Spleen (tissue), 11 donors: ENCODE measurements around the gene TRABD2B. TPM values are rescaled to one million over a fixed set of nuclear protein-coding genes. Genes with fewer than 3 reads are reported as not detected.
"Not testable (repeated sequence)": the region's sequence is repeated elsewhere in the genome, so short reads cannot be mapped to it uniquely, and the experiment has no call there.

Experiments used
- DNase-seq: peaks from one replicate; pipeline ENCODE4 v3.0.0-alpha.2; 2020
- H3K27ac ChIP-seq, 8 donors: fragments of 200-600 bp; sonication (generic) in 7 of 8; 1 replicate in 4 of 8; 2 replicates in 4 of 8; pipeline versions ENCODE4 v1.5.0 to v1.8.0; 2016 to 2021; ENCODE audit warnings: inconsistent platforms in 4 of 8, mild to moderate bottlenecking in 4 of 8, moderate library complexity in 1 of 8
- H3K27me3 ChIP-seq, 7 donors: fragments of 200-600 bp; sonication (generic) in 6 of 7; replicated peaks in 1 of 7; 1 replicate in 4 of 7; 2 replicates in 3 of 7; pipeline versions ENCODE4 v1.5.0 to v1.8.0; 2016 to 2021; ENCODE audit warnings: inconsistent platforms in 3 of 7, mild to moderate bottlenecking in 1 of 7
- H3K36me3 ChIP-seq, 6 donors: fragments of 200-600 bp; sonication (generic) in 5 of 6; 1 replicate in 4 of 6; 2 replicates in 2 of 6; pipeline versions ENCODE4 v1.5.0 to v1.8.0; 2016 to 2021; ENCODE audit warnings: inconsistent platforms in 2 of 6
- H3K4me1 ChIP-seq, 6 donors: fragments of 200-600 bp; sonication (generic) in 5 of 6; 1 replicate in 3 of 6; 2 replicates in 3 of 6; pipeline versions ENCODE4 v1.5.0 to v1.8.0; 2016 to 2021; ENCODE audit warnings: inconsistent platforms in 3 of 6
- H3K4me3 ChIP-seq, 8 donors: fragments of 200-600 bp; sonication (generic) in 7 of 8; 1 replicate in 4 of 8; 2 replicates in 4 of 8; pipeline versions ENCODE4 v1.5.0 to v1.8.0; 2016 to 2021; ENCODE audit warnings: inconsistent platforms in 4 of 8, mild to moderate bottlenecking in 4 of 8, moderate library complexity in 2 of 8
- H3K9me3 ChIP-seq, 8 donors: fragments of 200-600 bp; sonication (generic) in 7 of 8; 1 replicate in 4 of 8; 2 replicates in 4 of 8; pipeline versions ENCODE4 v1.5.0 to v1.8.0; 2016 to 2021; ENCODE audit warnings: inconsistent platforms in 4 of 8
- CTCF ChIP-seq, 11 experiments: fragments of 200-600 bp in 7 of 11; fragments of 450-650 bp in 4 of 11; sonication (generic) in 4 of 11; IDR thresholded peaks in 8 of 11; conservative IDR thresholded peaks in 3 of 11; 1 replicate in 7 of 11; 2 replicates in 4 of 11; pipeline versions ENCODE4 v1.4.0 to v1.8.0; 2016 to 2021; ENCODE audit warnings: antibody characterized with exemption in 11 of 11, inconsistent platforms in 4 of 11, mild to moderate bottlenecking in 1 of 11
- POLR2A ChIP-seq, 3 donors: fragments of 450-650 bp; IDR thresholded peaks; one replicate each; pipeline ENCODE4 v1.5.1; 2017; ENCODE audit warnings: antibody characterized with exemption in 3 of 3, mild to moderate bottlenecking in 1 of 3
- POLR2AphosphoS5 ChIP-seq, 3 donors: sonication (generic); formaldehyde crosslinking; IDR thresholded peaks; one replicate each; pipeline ENCODE4 v1.5.1; 2017; ENCODE audit warnings: antibody characterized with exemption in 3 of 3
- WGBS, 5 donors: extraction: QIAGEN DNeasy Blood & Tissue Kit in 3 of 5; methylation state at CpG; one replicate each; pipeline versions ENCODE4 v1.1.5 to v1.1.7; 2013 to 2018; 5-methylcytosine and 5-hydroxymethylcytosine counted together
- intact Hi-C: fragments of 100-400 bp; cut with DNase I; formaldehyde crosslinking; loops from one replicate; pipeline ENCODE4 v1.15.0; 2023; ENCODE audit warnings: low total_unique reads
- polyA plus RNA-seq, 3 donors: library from polyadenylated mRNA; stranded (reverse); fragments of 200-250 nt; gene quantifications; one replicate each; pipeline ENCODE4 v1.2.1, GENCODE V29; 2013
- total RNA-seq, 7 donors: library from RNA; depleted of rRNA in 3 of 7; stranded (reverse); fragments of >200 nt in 3 of 7; fragmentation: NEBNext Ultra II Directional in 4 of 7; extraction: Animal tissue kit (Norgen Biotek cat#: 25700) in 4 of 7; gene quantifications; one replicate each; pipeline versions ENCODE4 v1.1.0 to v1.2.1, GENCODE V29; 2016 to 2021
- donor health status: healthy with polysubstance abuse.
- donor health status: DM: no; HTN: no; CAD: no; lungs with moderate emphysema.
- donor health status: DM: no; HTN: no; CAD: no.
- donor health status: Bipolar disorder and iron deficiency.
- donor health status: healthy.
- donor health status: DM: no; HTN: no; CAD: no.
- donor health status: DM: yes; HTN: yes; CAD: no.

TRABD2B gene
- total and polyA plus RNA-seq, 10 donors, result 0.11 to 3.5 (median 0.64) TPM

GRCh38 chr1:47964636-47965035, 32.5 kb downstream of the TRABD2B start:
- Histone ChIP-seq H3K4me1 (no peaks in the 10 kb centered on the region), H3K27me3 (no peaks in the 10 kb centered on the region), H3K4me3 (no peak overlapping the region), H3K9me3 (no peaks in the 10 kb centered on the region), H3K27ac (no peak overlapping the region), H3K36me3 (no peaks in the 10 kb centered on the region)
- TF ChIP-seq CTCF (IDR thresholded peaks at IDR 0.05 in 8 of 11, conservative IDR thresholded peaks at IDR 0.05 in 3 of 11) (no peak), POLR2AphosphoS5 (IDR thresholded peaks at IDR 0.05) (no peak), POLR2A (IDR thresholded peaks at IDR 0.05) (no peak)
- DNase-seq, result no peak
- intact Hi-C loops, result no loop called here
- 63 to 69% (median 68%) methylated on average over 5 of the region's 5 CpGs for WGBS, 5 donors

DNA sequence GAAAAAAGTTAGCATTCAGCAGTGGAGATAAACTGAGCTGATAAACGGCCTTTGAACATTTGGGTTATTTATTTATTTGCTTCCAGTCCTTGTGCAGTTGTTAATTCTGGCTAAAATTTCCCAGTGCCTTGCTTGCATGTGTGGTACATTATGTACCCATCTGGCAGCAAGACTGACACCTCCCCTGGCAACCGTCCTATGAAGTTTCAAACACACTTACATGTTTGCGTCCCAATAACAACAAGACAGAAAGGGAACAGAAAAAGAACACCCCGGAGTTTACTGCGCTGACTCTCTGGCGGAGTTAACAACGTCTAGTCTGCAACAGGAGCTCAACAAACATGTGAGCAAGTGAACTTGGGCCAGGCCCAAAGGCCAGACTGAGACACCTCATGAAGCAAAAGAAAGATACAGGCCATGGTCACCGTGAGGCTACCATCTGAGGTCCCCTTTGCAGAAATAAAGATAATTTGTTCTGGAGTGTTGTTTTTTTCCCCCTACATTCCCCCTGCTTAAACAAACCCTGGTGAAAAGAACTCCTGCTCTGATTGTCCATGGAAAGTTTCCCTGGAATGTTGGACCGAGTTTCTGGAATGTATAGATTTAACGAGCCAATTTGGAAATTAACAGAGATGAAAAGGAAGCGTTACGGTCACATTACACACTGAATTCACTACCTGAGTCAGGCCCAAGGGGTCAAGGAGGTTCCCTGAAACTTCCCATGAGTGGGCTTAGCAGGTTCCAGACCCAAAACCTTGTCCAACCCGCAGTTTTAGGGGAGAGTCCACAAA, 33.4 kb downstream of the TRABD2B start:
- no peaks in the 10 kb centered on the region for H3K27me3 ChIP-seq
- H3K9me3 ChIP-seq, result no peaks in the 10 kb centered on the region
- intact Hi-C loops, result no loop called here
- no peak for TF ChIP-seq CTCF (IDR thresholded peaks at IDR 0.05 in 8 of 11, conservative IDR thresholded peaks at IDR 0.05 in 3 of 11)
- TF ChIP-seq POLR2AphosphoS5 (IDR thresholded peaks at IDR 0.05), result no peak
- TF ChIP-seq POLR2A (IDR thresholded peaks at IDR 0.05), result no peak
- 79 to 88% (median 83%) methylated on average over 13 of the region's 13 CpGs for WGBS, 5 donors
- DNase-seq, result no peak
- H3K4me3 ChIP-seq, result no peak overlapping the region
- H3K27ac ChIP-seq, result no peak overlapping the region
- no peaks in the 10 kb centered on the region for H3K4me1 ChIP-seq
- no peaks in the 10 kb centered on the region for H3K36me3 ChIP-seq

DNA sequence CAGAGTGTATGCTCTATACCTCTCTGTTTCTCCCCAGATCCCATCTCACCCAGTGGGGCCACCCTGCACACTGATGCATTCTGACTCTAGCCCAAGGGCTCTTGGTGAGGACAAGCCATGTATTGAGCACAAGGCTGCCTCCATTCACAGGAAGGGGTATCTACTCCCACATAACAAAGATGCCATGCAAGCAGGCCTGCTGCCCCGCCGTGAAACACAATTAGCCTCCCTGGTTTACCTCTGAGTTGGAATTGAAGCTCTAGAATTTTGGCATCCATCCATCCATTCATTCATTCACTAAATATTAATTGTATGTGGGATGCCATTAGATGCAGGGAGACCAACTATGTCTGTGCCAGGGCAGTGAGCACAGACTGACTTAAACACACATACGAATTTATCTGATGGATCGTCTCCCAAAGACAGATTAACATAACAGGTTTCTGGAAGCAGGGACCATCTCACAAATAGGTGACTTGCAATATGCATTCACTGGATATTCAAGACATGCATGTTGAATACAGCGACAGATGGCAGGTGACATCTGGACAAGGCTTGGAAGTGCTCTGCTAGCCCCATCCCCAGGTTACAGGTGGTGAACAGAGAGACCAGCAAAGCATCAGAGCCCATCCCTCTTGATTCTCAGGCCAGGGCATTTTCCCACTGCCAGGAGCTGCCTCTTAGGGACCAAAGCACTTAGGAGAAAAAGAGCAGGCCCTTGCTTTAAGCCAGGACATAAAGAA, 34.3 kb downstream of the TRABD2B start:
- DNase-seq, result no peak
- intact Hi-C loops, result no loop called here
- Histone ChIP-seq H3K4me1 (no peaks in the 10 kb centered on the region), H3K27ac (no peak overlapping the region), H3K36me3 (no peaks in the 10 kb centered on the region), H3K9me3 (no peaks in the 10 kb centered on the region), H3K4me3 (no peak overlapping the region), H3K27me3 (no peaks in the 10 kb centered on the region)
- 81 to 93% (median 92%) methylated on average over 5 of the region's 5 CpGs for WGBS, 5 donors
- TF ChIP-seq CTCF (IDR thresholded peaks at IDR 0.05 in 8 of 11, conservative IDR thresholded peaks at IDR 0.05 in 3 of 11), result no peak
- no peak for TF ChIP-seq POLR2A (IDR thresholded peaks at IDR 0.05)
- TF ChIP-seq POLR2AphosphoS5 (IDR thresholded peaks at IDR 0.05), result no peak

DNA sequence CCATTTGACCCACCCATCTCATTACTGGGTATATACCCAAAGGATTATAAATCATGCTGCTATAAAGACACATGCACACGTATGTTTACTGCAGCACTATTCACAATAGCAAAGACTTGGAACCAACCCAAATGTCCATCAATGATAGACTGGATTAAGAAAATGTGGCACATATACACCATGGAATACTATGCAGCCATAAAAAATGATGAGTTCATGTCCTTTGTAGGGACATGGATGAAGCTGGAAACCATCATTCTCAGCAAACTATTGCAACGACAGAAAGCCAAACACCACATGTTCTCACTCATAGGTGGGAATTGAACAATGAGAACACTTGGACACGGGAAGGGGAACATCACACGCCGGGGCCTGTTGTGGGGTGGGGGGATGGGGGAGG, 35.4 kb downstream of the TRABD2B start:
- DNase-seq, H3K27ac ChIP-seq, H3K36me3 ChIP-seq, H3K27me3 ChIP-seq, H3K4me3 ChIP-seq, H3K4me1 ChIP-seq, intact Hi-C loops, H3K9me3 ChIP-seq: not testable (repeated sequence)
- 89 to 96% (median 95%) methylated on average over 4 to 5 of the region's 5 CpGs for WGBS, 5 donors

- H3K27ac ChIP-seq, H3K4me1 ChIP-seq, H3K36me3 ChIP-seq, DNase-seq, H3K4me3 ChIP-seq, H3K9me3 ChIP-seq, intact Hi-C loops: not testable (repeated sequence)
- peaks cover 0 to 15% (median 0%) of the 10 kb centered on the region in 7 donors for H3K27me3 ChIP-seq
- 88 to 99% (median 97%) methylated on average over 5 to 6 of the region's 6 CpGs for WGBS, 5 donors
Observed at GRCh38 chr1:47956491-47956890, 40.7 kb downstream of the TRABD2B start.
